Lung (tissue), 12 donors: ENCODE results near the gene KRT3. TPM values are rescaled to one million over a fixed set of nuclear protein-coding genes. Genes with fewer than 3 reads are reported as not detected.

Source experiments
- ATAC-seq: fragments of 200-7000 bp; cut with Tn5 transposase; one replicate; pipeline ENCODE4 v1.9.1; 2020; ENCODE audit warnings: moderate number of reproducible peaks; ENCODE audit not compliant: insufficient read depth, low FRiP score
- DNase-seq, 3 donors: peaks; one replicate each; pipeline ENCODE4 v3.0.0-alpha.2; 2013 to 2017
- H3K27ac ChIP-seq, 2 donors: one replicate each; pipeline ENCODE4 v1.5.1; 2013; ENCODE audit warnings: mild to moderate bottlenecking in 2 of 2, moderate library complexity in 2 of 2, control low read depth in 1 of 2, inconsistent platforms in 1 of 2, low read depth in 1 of 2, low read length in 1 of 2
- H3K27me3 ChIP-seq, 3 donors: one replicate each; pipeline ENCODE4 v1.5.1; 2013; ENCODE audit warnings: low read length in 2 of 3; ENCODE audit not compliant: control insufficient read depth in 3 of 3, insufficient read depth in 3 of 3
- H3K36me3 ChIP-seq, 4 donors: one replicate each; pipeline ENCODE4 v1.5.1; 2013; ENCODE audit warnings: low read length in 4 of 4, mild to moderate bottlenecking in 1 of 4, moderate library complexity in 1 of 4; ENCODE audit not compliant: control insufficient read depth in 4 of 4, insufficient read depth in 4 of 4
- H3K4me1 ChIP-seq, 5 donors: one replicate each; pipeline ENCODE4 v1.5.1; 2013; ENCODE audit warnings: low read length in 5 of 5, mild to moderate bottlenecking in 2 of 5, moderate library complexity in 1 of 5; ENCODE audit not compliant: control insufficient read depth in 5 of 5, insufficient read depth in 5 of 5
- H3K4me3 ChIP-seq: one replicate; pipeline ENCODE4 v1.5.1; 2013; ENCODE audit warnings: mild to moderate bottlenecking, control low read depth, moderate library complexity
- H3K9ac ChIP-seq, 2 donors: one replicate each; pipeline ENCODE4 v1.5.1; 2013; ENCODE audit warnings: low read length in 2 of 2, control low read depth in 1 of 2; ENCODE audit not compliant: insufficient read depth in 1 of 2
- H3K9me3 ChIP-seq, 4 donors: one replicate each; pipeline ENCODE4 v1.5.1; 2013; ENCODE audit warnings: low read length in 3 of 4, mild to moderate bottlenecking in 1 of 4, moderate library complexity in 1 of 4; ENCODE audit not compliant: control insufficient read depth in 4 of 4, insufficient read depth in 3 of 4
- CTCF ChIP-seq: IDR thresholded peaks from 2 replicates; pipeline ENCODE4 v1.5.1; 2012; ENCODE audit warnings: mild to moderate bottlenecking; ENCODE audit errors: control extremely low read depth, extremely low read depth
- WGBS, 2 donors: extraction: QIAGEN DNeasy Blood & Tissue Kit; methylation state at CpG; one replicate each; pipeline ENCODE4 v1.1.7; 2013; 5-methylcytosine and 5-hydroxymethylcytosine counted together
- polyA plus RNA-seq, 2 donors: library from polyadenylated mRNA; stranded (reverse); fragments of 200-250 nt; gene quantifications; one replicate each; pipeline ENCODE4 v1.2.1, GENCODE V29; 2013
- total RNA-seq, 2 donors: library from RNA; depleted of rRNA in 1 of 2; stranded (reverse); fragments of >200 nt in 1 of 2; gene quantifications; one replicate each; pipeline ENCODE4 v1.2.1, GENCODE V29; 2014 to 2021
- donor health status: control.
- donor health status: control.
- donor health status: Bipolar disorder and iron deficiency.
- donor health status: healthy.
- donor health status: DM: yes; HTN: yes; CAD: no.

The KRT3 gene
- total and polyA plus RNA-seq, 4 donors = not detected

DNA sequence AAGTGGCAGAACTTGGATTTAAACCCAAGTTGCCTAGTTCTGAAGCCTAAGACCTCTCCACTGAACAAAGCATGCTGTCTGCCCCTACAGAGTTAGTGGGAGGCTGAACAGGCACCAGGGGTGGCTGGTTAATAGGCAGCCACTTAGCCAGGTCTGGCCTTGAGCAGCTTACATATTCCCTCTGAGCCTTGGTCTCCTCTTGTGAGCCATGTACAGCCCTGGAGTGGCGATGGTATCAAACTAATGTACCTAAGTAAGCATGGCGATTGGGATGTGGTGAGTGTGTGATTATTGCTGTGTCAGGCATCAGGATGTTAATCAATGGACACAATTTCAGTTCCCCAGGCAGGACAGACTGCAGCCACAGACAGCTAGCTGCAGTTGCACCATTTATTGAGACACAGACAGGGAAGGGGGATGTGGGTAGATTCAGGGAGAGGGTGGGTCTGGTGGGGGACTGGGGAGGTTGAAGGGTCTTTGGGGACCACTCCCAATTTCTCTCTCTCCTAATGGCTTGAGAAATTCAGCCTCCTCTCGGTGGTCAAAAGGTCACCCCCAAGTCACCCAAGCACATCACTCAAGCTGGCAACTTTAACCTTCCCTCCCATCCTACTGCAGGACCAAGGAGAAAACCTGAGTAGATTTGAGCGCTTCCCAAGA is 25.3 kb upstream of the KRT3 start:
- no peak for DNase-seq
- H3K36me3 ChIP-seq = no peaks in the 10 kb centered on the region
- no peak for ATAC-seq
- H3K27me3 ChIP-seq = peaks cover 3 to 34% (median 3%) of the 10 kb centered on the region in 3 donors
- TF ChIP-seq CTCF = no peak
- H3K4me1 ChIP-seq = peaks cover 0 to 12% (median 5%) of the 10 kb centered on the region in 5 donors
- H3K9me3 ChIP-seq = no peaks in the 10 kb centered on the region
- no peak overlapping the region for H3K27ac ChIP-seq
- WGBS, 2 donors = 86 to 89% methylated on average over 4 of the region's 4 CpGs
- no peak overlapping the region for H3K4me3 ChIP-seq
- no peak overlapping the region for H3K9ac ChIP-seq

DNA sequence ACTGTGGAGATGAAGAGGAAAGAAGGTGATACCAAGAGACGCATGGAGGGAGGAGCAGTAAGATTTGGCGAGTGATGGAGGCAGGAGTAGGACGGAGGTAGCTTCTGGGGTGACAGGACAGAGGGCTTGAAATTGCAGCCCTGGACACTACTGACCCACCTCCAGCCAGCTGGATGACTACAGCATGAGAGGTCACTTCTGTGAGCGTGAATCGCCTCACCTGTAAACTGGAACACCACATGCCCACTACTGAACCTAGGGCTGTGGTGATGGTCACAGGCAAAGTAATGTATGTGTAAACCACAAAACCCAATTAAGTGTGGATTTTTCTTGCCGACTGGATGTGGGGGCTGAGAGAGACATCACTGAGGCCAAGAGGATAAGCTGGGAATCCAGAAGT is 24.6 kb upstream of the KRT3 start:
- Histone ChIP-seq H3K4me3 (no peak overlapping the region), H3K27me3 (peaks cover 3 to 29% (median 3%) of the 10 kb centered on the region in 3 donors), H3K4me1 (peaks cover 0 to 19% (median 5%) of the 10 kb centered on the region in 5 donors), H3K9ac (no peak overlapping the region), H3K27ac (no peak overlapping the region), H3K36me3 (no peaks in the 10 kb centered on the region), H3K9me3 (no peaks in the 10 kb centered on the region)
- TF ChIP-seq CTCF = no peak
- ATAC-seq (no peak), DNase-seq (no peak)
- 91 to 92% methylated on average over 6 of the region's 6 CpGs for WGBS, 2 donors

DNA sequence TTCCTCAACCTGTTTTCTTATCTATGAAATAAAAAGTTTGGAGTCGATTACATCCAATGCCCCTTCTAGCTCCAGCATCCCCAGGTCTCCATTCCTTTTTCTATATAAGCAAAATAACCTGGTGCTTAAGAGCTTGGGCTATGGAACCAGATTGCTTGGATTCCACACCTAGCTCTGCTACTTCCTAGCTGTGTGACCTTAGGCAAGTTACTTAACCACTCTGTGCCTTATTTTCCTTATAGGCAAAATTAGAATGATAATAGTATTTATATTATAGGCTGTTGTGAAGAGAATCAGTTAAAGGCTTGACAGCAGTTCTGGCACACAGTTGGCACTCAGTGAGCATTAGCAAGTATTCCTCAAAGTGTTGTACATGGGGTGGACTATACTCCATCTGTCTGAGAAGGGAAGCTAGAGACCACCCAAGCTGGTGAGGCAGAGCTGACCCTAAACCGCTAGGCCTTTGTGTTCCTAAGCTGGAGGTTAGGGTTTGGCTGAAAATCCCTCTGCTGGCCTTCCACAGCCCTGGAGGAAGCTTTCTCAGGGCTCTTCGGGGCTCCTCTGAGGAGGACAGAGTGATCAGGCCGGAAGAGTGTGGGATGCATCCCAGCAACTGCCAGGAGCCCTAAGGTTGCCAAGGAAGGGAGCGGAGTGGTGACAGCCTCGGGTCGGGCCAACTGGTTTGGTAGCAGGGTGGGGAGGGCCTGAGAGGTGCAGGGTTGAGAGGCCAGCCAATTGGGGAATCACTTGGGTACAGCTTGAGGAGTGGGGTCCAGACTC is 24.0 kb upstream of the KRT3 start:
- Histone ChIP-seq H3K27ac (no peak overlapping the region), H3K36me3 (no peaks in the 10 kb centered on the region), H3K9ac (no peak overlapping the region), H3K4me1 (peaks cover 0 to 19% (median 5%) of the 10 kb centered on the region in 5 donors), H3K4me3 (no peak overlapping the region), H3K9me3 (no peaks in the 10 kb centered on the region), H3K27me3 (peaks cover 3 to 26% (median 3%) of the 10 kb centered on the region in 3 donors)
- ATAC-seq = no peak
- WGBS, 2 donors = 80 to 87% methylated on average over 7 of the region's 7 CpGs
- TF ChIP-seq CTCF = no peak
- DNase-seq = peak in 2 of 3 donors; percentile 6 to 27
